T-helper 17 cell (primary cell): Measurements from ENCODE around the gene OPRL1. TPM values are rescaled to one million over a fixed set of nuclear protein-coding genes. Genes with fewer than 3 reads are reported as not detected.
A peak's percentile ranks its signal among the peaks of the same experiment; 100 is the strongest.

Source experiments
- ATAC-seq: fragments of 150-1000 bp; cut with Tn5 transposase; 2 replicates; pipeline ENCODE4 v1.10.0; 2021; ENCODE audit warnings: mild to moderate bottlenecking, moderate library complexity
- DNase-seq, 3 donors: peaks; one replicate each; pipeline versions ENCODE4 v3.0.0 to v3.0.0-alpha.2; 2020 to 2021
- H3K9me3 ChIP-seq: one replicate; pipeline ENCODE4 v1.7.0; 2013; ENCODE audit warnings: low read length, mild to moderate bottlenecking; ENCODE audit not compliant: control insufficient read depth, poor library complexity, severe bottlenecking
- H3K27ac Mint-ChIP-seq: one replicate; pipeline ENCODE4 v1.8.0; 2022; ENCODE audit warnings: mild to moderate bottlenecking, moderate library complexity, mixed read lengths
- H3K27me3 Mint-ChIP-seq: one replicate; pipeline ENCODE4 v1.8.0; 2022; ENCODE audit warnings: mixed read lengths
- H3K36me3 Mint-ChIP-seq: one replicate; pipeline ENCODE4 v1.8.0; 2022; ENCODE audit warnings: low read depth, mixed read lengths
- H3K4me1 Mint-ChIP-seq: one replicate; pipeline ENCODE4 v1.8.0; 2022; ENCODE audit warnings: mild to moderate bottlenecking, mixed read lengths
- H3K4me3 Mint-ChIP-seq: one replicate; pipeline ENCODE4 v1.8.0; 2022; ENCODE audit warnings: mild to moderate bottlenecking, moderate library complexity, mixed read lengths
- total RNA-seq, 4 donors: library from RNA in 2 of 4; stranded (reverse) in 2 of 4; gene quantifications; one replicate each; pipeline ENCODE4 v1.2.3 and lab custom pipeline; 2022 to 2026

The OPRL1 gene
- total RNA-seq, 2 donors from 2014 or later = 1.4 to 2.7 TPM

DNA sequence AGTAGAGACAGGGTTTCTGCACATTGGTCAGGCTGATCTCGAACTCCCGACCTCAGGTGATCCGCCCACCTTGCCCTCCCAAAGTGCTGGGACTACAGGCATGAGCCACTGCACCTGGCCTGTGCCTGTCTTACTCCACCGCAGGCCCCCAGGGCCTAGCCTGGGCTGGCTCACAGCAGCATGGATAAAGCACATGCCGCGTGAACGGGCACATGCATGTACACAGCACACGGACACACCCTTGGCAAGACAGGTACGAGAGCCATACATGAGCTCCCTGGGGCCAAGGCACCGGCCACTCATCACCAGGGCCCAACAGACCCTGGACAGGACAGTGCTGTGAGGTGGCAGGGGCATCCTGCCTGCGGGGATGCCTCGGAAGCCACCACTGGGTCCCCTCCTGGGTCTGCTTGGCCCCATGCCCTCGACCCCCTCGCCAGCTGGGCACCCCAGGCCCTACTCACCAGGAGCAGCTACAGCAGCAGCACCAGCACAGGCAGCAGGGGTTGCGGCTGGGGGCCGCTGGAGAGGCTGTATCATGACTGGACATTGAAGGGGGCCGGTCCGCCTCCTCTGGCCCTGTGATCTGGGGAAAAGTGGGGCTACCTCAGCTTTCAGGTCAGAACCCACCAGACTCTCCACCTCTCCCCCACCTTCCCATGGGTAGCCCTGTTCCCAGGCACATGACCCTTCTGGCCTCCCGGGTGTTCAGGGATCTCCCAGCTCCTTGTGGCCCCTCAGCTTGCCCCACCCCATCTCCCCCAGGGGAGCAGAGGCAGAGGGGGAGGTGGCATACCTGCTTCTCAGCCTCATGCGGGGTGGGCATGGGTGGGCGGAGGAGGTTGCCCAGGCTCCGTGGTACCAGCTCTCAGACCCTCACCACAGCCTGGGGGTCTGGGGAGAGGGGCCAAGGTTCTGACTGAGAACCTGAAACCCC lies 3.6 kb upstream of the OPRL1 start:
- Mint-ChIP-seq H3K27ac (peak overlapping the region; percentile 90), H3K27me3 (no peaks in the 10 kb centered on the region), H3K4me3 (peak overlapping the region; percentile 93), H3K4me1 (peaks cover 29% of the 10 kb centered on the region), H3K36me3 (peaks cover 3% of the 10 kb centered on the region)
- DNase-seq (no peak), ATAC-seq (no peak)
- no peaks in the 10 kb centered on the region for H3K9me3 ChIP-seq

DNA sequence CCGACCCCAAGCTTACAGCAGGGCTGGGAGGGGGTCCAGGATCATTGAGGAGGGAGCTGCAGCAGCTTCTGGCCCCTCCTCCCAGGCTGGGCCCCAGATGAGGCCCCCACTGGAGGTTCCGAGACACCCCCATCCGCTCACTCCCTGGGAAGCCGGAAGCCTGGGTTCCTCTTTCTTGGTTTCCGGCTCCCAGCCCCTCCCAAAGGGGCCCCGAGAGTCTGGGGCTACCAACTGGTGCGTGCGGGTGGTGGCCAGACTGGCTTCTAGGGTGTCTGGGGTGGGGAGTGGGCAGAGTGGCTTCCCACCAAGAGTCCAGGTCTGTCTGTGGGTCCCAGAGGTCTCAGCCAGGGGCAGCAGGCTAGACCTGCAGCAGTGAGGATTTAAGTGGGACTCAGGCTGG lies 2.8 kb upstream of the OPRL1 start:
- H3K27ac Mint-ChIP-seq = peak overlapping the region; percentile 90
- no peak for ATAC-seq
- H3K4me1 Mint-ChIP-seq = peaks cover 30% of the 10 kb centered on the region
- DNase-seq = peak in 1 of 3 donors; percentile 32
- H3K9me3 ChIP-seq = no peaks in the 10 kb centered on the region
- H3K36me3 Mint-ChIP-seq = peaks cover 3% of the 10 kb centered on the region
- H3K27me3 Mint-ChIP-seq = no peaks in the 10 kb centered on the region
- peak overlapping the region; percentile 93 for H3K4me3 Mint-ChIP-seq

DNA sequence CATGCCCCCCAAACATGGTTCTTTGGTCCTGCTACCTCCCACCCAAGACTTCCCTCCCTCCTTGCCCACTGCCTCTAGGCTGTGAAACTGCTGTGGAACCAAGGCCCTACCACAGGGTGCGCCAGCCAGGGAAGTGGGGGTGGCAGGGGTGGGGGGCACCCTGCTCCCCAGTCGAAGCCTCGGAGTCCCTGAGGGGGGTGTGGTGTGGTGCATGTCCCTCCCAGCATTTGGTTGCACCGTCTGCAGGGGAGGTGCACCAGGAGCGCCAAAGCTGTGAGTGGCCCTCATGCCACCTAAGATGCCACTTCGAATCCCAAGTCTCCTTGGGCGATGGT lies 2.4 kb upstream of the OPRL1 start:
- Mint-ChIP-seq H3K4me3 (peak overlapping the region; percentile 93), H3K4me1 (peaks cover 32% of the 10 kb centered on the region), H3K27ac (peak overlapping the region; percentile 90), H3K27me3 (no peaks in the 10 kb centered on the region), H3K36me3 (peaks cover 3% of the 10 kb centered on the region)
- no peaks in the 10 kb centered on the region for H3K9me3 ChIP-seq
- ATAC-seq (no peak), DNase-seq (no peak)

DNA sequence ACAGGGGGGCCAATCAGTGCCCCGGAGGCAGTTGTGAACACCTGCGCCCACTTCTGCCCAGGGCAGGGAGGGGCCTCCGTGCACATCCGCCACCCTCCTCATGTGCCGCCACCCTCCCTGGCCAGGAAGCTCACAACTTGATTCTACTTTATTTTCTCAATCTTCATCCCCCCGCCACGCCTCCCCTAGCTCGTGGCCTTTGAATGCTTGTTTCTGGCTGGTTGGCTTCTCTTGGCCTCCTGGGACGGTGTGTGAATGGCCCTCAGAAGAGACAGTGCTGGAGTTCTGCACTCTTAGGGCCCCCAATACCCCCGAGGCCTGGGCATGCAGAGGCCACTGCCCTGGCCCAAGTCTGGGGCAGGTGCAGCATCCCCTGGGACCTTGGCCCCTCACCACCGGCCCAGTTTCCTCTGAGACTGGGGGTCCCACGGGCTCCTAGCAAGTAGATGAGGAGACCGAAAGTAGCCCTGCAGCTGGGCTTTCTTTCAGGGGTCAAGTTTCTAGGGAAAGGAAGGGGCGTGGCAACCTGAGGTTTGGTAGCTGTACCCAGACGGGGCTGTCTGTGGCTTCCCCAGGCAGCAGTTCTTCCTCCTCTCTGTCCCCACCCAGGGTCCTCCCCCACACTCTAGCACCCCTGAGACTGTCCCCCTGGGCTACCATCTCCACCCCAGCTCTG lies 1.9 kb upstream of the OPRL1 start:
- ATAC-seq (peak; percentile 52), DNase-seq (peak; percentile 39 to 56 (median 47))
- peaks cover 3% of the 10 kb centered on the region for H3K36me3 Mint-ChIP-seq

DNA sequence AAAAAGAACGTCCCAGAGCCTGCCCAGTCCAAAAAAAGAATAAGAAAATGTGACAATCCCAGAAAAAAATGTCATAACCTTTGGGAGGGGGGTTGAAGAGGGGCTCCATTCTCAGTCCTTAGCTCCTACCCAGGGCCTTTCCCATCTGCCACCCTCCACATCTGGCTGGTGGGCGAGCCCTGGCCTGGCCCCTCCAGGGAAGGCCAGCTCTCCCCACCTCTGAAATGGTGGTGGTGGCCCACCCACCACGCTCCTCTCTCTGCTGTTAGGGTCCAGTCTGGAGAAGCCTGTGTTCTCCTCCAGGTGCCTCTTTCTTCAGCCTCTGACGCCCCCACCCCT lies 979 bp upstream of the OPRL1 start:
- Mint-ChIP-seq H3K36me3 (peaks cover 3% of the 10 kb centered on the region), H3K4me1 (peaks cover 35% of the 10 kb centered on the region), H3K27me3 (no peaks in the 10 kb centered on the region), H3K4me3 (peak overlapping the region; percentile 93), H3K27ac (peak overlapping the region; percentile 90)
- DNase-seq = no peak
- no peaks in the 10 kb centered on the region for H3K9me3 ChIP-seq
- ATAC-seq = no peak

More for the DNA sequence above, 1.9 kb upstream of the OPRL1 start:
- Mint-ChIP-seq H3K4me3 (peak overlapping the region; percentile 93), H3K27me3 (no peaks in the 10 kb centered on the region), H3K4me1 (peaks cover 32% of the 10 kb centered on the region), H3K27ac (peak overlapping the region; percentile 90)
- no peaks in the 10 kb centered on the region for H3K9me3 ChIP-seq

DNA sequence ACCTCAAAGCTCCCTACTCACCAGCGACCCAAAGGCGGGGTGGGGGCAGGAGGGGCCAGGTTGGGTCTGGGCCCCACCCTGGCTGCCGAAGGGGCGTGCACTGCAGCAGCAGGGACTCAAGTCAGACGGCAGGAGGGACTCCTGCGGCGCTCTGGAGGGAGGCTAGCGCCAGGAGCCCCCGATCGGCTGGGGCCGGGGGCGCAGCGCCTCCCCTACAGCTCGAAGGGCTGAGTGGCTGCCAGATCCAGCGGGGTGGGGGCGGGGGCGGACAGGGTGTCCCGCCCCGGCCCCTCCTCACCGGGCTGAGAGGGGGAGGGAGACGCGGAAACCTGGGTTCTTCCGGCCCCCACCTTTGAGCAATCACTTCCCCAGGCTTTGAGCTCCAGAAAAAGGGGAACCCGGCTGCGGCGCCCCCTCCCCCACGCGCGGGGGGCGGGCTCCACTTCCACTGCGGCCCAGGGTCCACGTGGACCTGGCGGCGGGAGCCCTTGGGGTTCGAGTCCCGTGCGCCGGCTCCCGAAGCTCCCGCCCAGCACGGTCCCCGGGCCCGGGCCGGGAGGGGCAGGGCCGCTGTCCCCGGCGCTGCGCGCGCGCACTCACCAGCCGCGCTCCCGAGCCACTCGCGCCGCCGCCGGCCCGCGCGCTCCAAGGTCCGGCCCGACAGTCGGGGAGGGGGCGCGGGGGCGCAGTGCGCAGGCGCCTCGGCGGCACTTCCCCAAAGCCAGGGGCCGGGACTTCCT lies 439 bp upstream of the OPRL1 start, which contains the start of gene RGS19:
TSS of gene RGS19 (minus strand) at position 246 of the 740 bp plus-strand sequence. CDS start 2,632 bp downstream, outside the sequence.
- peaks cover 38% of the 10 kb centered on the region for H3K4me1 Mint-ChIP-seq
- H3K27me3 Mint-ChIP-seq = no peaks in the 10 kb centered on the region
- H3K27ac Mint-ChIP-seq = peak within 1 kb of the TSS; percentile 90
- peak; percentile 42 to 72 (median 68) for DNase-seq
- peak; percentile 38 for ATAC-seq
- H3K36me3 Mint-ChIP-seq = peaks cover 3% of the 10 kb centered on the region
- H3K4me3 Mint-ChIP-seq = peak within 1 kb of the TSS; percentile 93
- H3K9me3 ChIP-seq = no peaks in the 10 kb centered on the region

DNA sequence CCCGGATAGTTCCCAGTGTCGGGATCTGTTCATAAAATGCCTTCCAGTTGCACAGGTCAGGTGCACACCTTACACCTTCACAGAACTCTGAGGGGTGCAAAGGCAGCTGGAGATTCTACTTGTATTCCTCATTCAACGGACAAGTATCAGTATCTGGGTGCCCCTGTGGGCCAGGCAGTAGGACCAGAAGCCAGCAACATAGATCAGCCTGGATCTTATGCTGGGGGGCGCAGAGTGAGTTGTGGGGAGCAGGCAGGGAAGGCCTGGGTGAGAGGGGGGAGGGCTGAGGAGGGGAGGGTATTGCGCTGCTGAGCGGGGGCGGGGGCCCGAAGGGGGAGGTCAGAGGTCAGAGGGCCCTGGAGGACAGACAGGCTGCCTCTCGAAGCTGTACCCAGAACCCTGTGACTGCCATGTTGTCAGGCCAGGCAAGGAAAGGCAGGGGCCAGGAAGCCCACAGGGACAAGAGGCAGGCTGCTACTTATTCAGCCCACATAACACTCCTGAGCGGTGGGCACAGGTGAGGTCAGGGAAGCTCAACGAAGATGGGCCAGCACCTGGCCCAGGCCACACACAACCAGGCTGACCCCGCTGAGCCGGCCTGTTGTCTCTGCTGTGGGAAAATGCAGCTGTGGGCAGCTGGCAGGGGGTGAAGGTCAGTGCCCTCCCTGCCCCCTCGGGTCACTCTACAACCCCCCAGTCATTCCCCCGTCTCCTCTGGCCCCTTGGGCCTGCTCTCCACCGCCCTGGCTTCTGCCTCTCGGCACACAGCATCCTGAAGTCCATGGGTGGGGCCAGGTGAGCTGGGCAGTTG lies 1.1 kb downstream of the OPRL1 start:
- Mint-ChIP-seq H3K36me3 (no peaks in the 10 kb centered on the region), H3K4me3 (peak overlapping the region; percentile 83), H3K27me3 (no peaks in the 10 kb centered on the region), H3K4me1 (peaks cover 36% of the 10 kb centered on the region), H3K27ac (peak overlapping the region; percentile 89)
- ATAC-seq = no peak
- no peak for DNase-seq
- no peaks in the 10 kb centered on the region for H3K9me3 ChIP-seq

DNA sequence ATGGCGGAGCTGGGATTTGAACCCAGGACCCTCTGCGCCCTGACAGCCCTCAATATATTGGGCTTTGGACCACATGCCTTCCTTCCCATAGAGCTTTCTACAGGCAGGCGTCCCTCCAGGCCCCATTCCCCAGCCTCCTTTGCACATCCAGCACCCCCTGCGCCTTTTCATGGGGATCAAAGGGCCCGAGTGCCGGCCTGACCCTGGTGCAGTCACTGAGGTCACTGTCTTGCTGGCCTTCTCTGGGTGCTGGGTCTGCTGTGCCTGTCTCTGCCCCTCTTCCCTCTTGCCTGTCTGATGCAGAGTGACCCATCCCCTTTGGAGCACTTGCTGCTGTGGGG lies 1.7 kb downstream of the OPRL1 start:
- H3K27me3 Mint-ChIP-seq = no peaks in the 10 kb centered on the region
- H3K9me3 ChIP-seq = no peaks in the 10 kb centered on the region
- peak overlapping the region; percentile 85 for H3K4me3 Mint-ChIP-seq
- no peak for DNase-seq
- H3K27ac Mint-ChIP-seq = peak overlapping the region; percentile 89
- H3K4me1 Mint-ChIP-seq = peaks cover 35% of the 10 kb centered on the region
- no peak for ATAC-seq
- no peaks in the 10 kb centered on the region for H3K36me3 Mint-ChIP-seq

DNA sequence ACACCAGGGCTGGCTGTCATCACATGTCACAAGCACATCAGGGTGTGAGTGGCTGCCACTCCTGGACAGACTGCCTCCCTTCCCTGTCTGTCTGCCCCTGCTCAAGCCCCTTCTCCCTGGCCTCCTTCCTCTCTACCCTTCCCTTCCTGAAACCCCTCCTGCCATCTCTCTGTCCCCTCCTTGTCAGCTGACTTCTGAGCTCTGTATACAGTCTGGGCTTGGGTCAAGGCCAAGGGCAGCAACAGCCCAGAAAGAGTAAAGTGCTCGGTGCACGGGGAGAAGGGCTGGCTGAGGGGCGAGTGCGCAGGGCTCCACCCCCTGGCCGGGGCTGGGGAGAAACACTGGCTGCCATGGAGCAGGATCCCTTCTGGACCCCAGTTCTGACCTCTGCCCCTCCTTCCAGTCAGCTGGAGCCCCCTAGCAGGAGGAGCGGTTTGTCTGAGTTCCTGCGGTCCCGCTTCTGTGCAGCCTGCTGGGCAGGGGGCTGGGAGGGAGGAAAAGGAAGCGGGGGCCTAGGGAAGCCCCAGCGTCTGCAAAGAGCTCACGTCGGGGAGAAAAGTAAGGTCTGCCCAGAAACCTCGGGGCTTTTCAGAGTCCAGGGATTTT lies 2.3 kb downstream of the OPRL1 start:
- DNase-seq (no peak), ATAC-seq (no peak)
- Mint-ChIP-seq H3K27ac (peak overlapping the region; percentile 89), H3K27me3 (no peaks in the 10 kb centered on the region), H3K36me3 (no peaks in the 10 kb centered on the region), H3K4me1 (peaks cover 33% of the 10 kb centered on the region), H3K4me3 (peak overlapping the region; percentile 85)
- H3K9me3 ChIP-seq = no peaks in the 10 kb centered on the region

DNA sequence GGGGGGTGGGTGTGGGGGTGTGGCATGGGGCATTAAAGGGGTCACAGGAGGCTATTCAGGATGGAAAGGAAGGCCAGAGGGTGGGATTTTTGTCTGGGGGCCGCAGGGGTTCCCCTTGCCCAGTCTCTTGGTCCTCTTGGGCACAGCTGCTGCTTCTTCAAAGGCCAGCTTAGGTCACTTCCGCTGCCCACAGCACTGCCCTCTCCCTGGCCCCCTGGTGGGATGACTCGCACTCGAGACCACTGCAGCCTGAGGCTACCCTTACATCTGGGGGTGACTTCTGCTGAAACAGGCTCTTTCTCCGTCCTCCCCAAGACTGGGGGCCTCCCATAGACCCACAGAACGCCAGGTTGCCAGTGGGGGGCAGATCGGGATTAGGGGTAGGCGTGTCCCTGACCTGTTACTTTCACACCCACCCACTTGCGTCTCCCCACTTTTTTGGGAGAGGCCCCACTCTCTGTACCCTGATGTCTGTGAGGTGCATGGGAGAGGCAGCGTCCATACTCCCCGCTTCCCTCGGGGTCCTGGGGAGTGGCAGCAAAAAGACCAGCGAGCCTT lies 3.0 kb downstream of the OPRL1 start:
- Mint-ChIP-seq H3K27me3 (no peaks in the 10 kb centered on the region), H3K27ac (peak overlapping the region; percentile 89), H3K36me3 (no peaks in the 10 kb centered on the region), H3K4me1 (peaks cover 29% of the 10 kb centered on the region), H3K4me3 (peak overlapping the region; percentile 85)
- DNase-seq = no peak
- no peak for ATAC-seq
- H3K9me3 ChIP-seq = no peaks in the 10 kb centered on the region

DNA sequence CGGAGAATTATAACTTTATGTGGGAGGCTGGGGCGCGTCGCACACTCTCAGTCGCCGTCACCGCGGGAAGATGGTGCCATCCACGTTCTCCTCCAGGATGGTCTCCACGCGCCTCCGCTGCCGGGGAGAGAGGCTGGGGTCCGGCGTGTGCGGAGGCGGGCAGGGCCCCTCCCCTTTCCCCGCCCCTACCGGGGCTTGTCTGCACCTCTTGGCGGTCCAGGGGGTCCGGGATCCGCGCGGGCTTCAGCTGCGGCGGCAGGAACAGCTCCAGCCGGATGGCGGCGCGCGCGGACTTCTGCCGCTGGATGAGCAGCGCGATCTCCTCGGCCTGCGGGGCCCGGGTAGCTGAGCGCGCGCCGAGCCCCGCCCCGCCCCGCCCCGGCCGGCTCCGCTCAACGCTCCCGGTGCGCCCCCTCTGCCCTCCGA lies 3.5 kb downstream of the OPRL1 start:
- H3K4me1 Mint-ChIP-seq = peaks cover 27% of the 10 kb centered on the region
- peaks cover 2% of the 10 kb centered on the region for H3K36me3 Mint-ChIP-seq
- DNase-seq (peak; percentile 59 to 66 (median 63)), ATAC-seq (peak; percentile 43)
- H3K9me3 ChIP-seq = no peaks in the 10 kb centered on the region
- H3K4me3 Mint-ChIP-seq = peak overlapping the region; percentile 85
- H3K27me3 Mint-ChIP-seq = no peaks in the 10 kb centered on the region
- H3K27ac Mint-ChIP-seq = peak overlapping the region; percentile 89
